GM18867 (cell line): ENCODE measurements around the gene SPATS2L.
"Not testable (repeated sequence)": the region's sequence is repeated elsewhere in the genome, so short reads cannot be mapped to it uniquely, and the experiment has no call there.

Experiments
- ATAC-seq: cut with Tn5 transposase; IDR thresholded peaks from one replicate; pipeline ENCODE4 v1.9.1; 2021; ENCODE audit warnings: mild to moderate bottlenecking, moderate library complexity; ENCODE audit not compliant: unreplicated experiment

The SPATS2L gene

DNA sequence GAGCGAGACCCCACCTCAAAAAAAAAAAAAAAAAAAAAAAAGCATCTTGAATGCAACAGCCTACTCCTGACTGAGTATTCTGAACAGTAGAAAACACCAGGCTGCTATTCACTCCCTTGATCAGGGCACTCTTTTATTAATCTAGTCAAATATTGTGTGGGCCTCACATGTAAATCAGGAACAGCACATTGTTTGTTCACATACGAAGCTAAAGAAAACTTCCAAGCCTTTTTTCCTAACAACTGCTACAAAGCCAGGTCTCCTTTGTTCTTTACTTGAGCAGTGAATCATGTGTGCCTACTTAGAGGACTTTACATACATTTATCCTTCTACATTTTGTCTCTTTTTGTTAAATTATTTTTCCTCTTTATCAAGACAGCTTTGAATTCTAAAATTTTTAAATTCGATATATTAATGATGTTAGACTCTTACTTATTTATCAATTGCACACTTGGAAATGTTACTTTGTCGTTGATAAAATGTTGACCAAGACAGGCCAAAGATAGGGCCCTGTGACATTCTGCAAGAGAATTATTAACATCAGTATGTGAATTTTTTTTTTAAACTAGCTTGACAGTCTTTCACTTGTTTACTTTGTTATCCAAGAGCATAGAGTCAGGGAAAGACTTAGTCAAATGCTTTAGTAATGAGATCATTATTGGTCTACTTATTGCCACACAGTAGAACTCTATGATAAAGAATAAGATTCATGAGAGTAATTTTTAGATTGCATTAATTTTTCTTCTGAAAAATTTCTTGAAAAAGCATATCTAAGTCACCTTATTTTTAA, 13.2 kb downstream of the SPATS2L start:
- no peak for ATAC-seq

DNA sequence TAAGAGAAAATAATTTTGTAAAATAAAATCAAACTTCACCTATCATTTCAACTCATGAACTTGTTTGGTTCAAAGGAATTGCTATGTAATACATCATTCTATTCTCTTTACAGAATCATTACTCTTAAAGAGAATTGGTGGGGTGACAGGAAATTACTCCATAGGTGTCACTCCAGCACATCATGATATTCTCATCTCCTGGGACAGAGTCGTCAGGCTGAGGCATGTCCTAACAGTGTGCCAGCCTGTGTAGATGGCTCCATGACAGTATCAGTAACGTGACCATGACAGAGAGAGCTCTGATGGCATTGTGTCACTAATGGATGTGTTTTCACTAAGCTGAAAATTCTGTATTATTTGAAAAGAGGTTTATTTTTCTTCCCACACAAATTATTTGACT, 13.9 kb downstream of the SPATS2L start:
- ATAC-seq, result no peak

DNA sequence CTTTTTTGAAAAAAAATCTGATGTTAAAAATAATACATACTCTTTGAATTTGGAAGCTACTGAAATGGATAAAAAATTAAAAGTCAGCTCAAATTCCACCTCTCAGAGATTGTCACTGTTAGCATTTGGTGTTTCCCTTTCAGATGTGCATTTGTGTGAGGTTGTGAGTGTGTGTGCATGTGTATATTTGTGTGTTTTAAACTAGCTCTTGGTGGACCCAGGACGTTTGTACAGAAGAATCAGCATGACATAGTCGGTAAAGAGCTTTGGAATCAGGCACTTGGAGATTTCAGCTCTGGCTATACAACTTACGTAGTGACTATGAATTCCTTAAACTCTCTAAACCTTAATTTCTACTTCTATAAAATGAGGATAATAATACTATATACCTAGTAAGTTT, 14.5 kb downstream of the SPATS2L start:
- no peak for ATAC-seq

GRCh38 chr2:200321780-200322534, 15.5 kb downstream of the SPATS2L start:
- ATAC-seq, result no peak

- ATAC-seq, result no peak
Measured at GRCh38 chr2:200322607-200323006, 16.1 kb downstream of the SPATS2L start.

- ATAC-seq, result no peak
Measured at GRCh38 chr2:200324362-200324761, 17.9 kb downstream of the SPATS2L start.

DNA sequence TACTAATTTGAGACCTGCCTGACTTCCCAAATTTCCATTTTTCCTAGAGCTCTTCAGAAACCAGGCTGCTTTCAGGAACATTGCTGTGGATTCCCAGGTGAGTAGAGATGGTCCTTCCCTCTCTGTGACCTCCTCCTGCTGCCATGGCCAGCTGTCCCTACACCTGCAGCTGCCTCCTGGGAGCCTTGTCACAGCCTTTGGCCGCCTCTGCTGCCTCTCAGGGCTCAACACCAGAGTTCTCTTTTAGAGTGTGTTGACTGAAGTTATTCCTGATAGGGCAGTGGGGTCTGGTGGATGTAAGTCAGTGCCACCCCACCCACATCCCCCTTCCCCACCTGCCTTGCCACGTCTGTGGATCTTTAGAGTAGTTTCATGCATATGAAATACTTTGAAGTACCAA, 22.9 kb downstream of the SPATS2L start:
- no peak for ATAC-seq

DNA sequence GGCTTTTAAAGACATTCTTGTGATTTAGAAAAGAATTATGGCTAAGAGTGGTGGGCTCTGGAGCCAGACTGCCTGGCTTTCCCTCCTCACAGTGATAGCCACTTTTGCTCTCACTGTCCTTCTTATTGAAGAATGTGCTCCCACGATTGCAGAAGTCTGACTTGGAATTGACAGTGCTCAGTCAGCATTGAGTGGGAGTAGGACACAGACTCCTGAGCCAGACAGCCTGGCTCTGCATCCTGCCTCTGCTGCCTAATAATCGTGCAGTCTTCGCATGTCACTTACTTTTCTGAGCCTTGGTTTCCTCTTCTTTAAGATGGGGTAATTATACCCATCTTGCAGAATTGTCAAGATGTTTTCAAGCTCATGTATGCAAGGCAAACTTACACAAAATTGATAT, 23.3 kb downstream of the SPATS2L start:
- no peak for ATAC-seq

- ATAC-seq, result no peak
Measured at GRCh38 chr2:200330351-200331060, 24.0 kb downstream of the SPATS2L start.

DNA sequence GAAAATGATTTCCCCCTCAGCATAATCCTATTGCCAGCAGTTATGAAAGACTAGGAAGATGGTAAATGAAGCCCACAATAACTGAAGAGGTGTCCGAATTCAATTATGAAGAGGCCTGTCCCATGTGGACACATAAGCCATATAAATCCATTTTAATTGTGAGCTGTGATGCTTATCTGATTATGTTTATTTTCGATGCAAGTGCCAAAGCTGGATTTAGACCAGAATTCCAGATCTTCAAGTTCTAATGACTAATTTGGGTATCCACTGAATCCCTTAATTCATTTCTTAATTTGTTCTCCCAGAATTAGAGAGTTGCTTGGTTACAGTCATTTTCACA, 24.5 kb downstream of the SPATS2L start:
- no peak for ATAC-seq

GRCh38 chr2:200335657-200336056, 29.2 kb downstream of the SPATS2L start:
- ATAC-seq, result no peak

- no peak for ATAC-seq
Measured at GRCh38 chr2:200336980-200337615, 30.6 kb downstream of the SPATS2L start.

DNA sequence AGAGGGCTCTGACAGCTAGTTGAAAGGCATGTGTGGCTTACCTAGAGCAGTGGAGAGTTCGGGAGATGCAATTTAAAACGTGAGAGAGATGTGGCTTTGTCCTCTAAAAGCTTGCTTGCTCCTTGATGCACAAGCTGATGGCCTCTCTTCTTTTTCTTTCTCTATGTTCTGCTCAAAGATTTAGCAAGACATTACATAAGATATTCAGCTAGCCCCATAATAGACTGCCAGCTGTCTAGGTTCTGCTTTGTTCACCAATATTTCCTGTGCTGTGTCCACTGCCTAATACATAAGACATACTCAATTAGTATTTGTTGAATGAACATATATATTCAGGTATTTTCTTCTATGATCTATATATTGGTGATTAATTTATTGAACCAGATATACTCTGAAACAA, 31.1 kb downstream of the SPATS2L start:
- no peak for ATAC-seq

DNA sequence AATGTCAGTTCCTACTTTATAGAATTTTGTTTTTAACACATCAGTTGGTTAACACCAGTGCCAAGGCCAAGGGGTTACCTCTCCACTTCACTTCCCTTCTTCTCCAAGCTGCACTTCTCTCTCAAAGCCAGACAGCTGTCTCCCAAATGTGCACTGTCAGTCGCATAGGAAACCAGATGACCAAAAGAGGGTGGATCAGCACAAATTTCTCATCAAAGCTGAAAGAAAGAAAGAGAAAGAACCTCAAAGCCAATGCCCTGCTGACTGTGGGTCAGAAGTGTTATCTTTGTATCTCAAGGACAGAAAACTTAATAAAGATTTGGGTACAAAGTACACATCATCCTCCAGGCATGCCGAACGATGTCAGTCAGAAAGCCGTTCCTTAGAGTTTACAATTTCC, 32.2 kb downstream of the SPATS2L start:
- ATAC-seq, result no peak

- no peak for ATAC-seq
Measured at GRCh38 chr2:200340508-200341224, 34.2 kb downstream of the SPATS2L start.

DNA sequence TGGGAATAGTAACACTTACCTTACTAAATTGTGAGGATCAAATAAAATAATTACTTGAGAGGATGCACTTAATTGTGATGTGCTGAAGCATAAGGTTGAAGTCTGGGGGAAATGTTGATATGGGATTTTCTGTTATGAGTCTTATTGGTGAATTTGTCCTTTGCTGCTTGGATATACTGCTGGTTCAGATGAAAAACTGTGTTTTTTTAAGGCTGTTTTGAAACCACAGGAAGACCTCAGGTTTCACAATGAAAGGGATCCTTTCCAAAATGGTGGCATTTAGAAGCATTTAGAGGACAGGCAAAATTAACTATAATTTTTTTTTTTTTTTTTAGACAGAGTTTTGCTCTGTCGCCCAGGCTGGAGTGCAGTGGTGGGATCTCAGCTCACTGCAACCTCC, 34.9 kb downstream of the SPATS2L start:
- ATAC-seq, result no peak

- no peak for ATAC-seq
Measured at GRCh38 chr2:200342235-200342634, 35.7 kb downstream of the SPATS2L start.

GRCh38 chr2:200342654-200343053, 36.2 kb downstream of the SPATS2L start:
- no peak for ATAC-seq

- ATAC-seq, result not testable (repeated sequence)
Measured at GRCh38 chr2:200344202-200344601, 37.7 kb downstream of the SPATS2L start.

- ATAC-seq, result no peak
Measured at GRCh38 chr2:200345975-200346374, 39.5 kb downstream of the SPATS2L start.

DNA sequence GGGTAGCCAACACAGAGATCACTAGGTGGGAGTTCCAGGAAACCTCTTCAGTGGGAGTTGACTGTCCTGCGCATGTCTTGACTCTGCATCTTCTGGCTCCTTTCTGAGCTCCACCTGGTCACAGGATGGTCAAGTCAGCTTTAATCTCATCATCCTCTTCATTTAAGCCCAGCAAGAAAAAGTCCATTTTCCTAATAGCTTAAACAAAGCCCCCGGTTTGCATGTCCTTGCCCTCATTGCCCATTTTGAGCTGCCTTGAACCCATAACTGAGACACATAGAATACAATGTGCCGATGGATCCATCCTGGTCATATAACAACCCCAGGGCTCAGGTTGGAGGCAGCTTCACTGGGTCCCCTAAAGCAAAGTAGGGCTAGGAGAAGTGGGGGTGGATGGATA, 40.8 kb downstream of the SPATS2L start:
- ATAC-seq, result no peak
